Colon (tissue), 2 donors: ENCODE measurements around the gene ZSCAN21.

Experiments used
- FAIRE-seq: peaks from 2 replicates; lab custom pipeline; 2012; peaks lifted over from hg19 to GRCh38; lab: Jason Lieb, UNC
- donor health status: control.
- donor health status: control.

The ZSCAN21 gene

DNA sequence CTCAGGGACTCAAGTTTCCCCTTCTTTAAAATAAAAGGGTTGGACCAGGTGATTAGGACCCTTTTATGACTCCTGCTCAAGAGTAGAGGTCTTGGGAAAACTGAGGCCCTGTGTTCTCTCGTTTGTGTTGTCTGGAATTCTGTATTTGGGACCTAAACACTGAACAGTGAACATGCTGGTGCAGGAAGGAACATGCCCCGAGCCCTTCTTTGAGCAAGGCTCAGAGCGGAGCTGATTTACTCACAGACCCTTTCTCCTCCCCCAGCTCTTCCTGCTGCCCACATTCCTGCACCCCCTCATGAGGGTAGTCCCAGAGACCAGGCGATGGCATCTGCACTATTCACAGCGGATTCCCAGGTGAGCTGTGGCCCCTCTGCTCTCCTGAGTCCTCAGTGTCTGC is 20.0 kb upstream of the ZSCAN21 start:
- FAIRE-seq, result no peak

DNA sequence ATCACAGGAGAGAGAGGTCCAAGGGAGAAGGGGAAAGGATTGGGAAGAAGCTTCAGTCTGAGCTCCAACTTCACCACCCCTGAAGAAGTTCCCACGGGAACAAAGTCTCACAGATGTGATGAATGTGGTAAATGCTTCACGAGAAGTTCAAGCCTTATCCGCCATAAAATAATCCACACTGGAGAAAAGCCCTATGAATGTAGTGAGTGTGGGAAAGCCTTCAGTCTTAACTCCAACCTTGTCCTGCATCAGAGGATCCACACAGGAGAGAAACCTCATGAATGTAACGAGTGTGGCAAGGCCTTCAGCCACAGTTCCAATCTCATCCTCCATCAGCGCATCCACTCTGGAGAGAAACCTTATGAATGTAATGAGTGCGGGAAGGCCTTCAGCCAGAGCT is 16.0 kb upstream of the ZSCAN21 start:
- FAIRE-seq, result no peak

DNA sequence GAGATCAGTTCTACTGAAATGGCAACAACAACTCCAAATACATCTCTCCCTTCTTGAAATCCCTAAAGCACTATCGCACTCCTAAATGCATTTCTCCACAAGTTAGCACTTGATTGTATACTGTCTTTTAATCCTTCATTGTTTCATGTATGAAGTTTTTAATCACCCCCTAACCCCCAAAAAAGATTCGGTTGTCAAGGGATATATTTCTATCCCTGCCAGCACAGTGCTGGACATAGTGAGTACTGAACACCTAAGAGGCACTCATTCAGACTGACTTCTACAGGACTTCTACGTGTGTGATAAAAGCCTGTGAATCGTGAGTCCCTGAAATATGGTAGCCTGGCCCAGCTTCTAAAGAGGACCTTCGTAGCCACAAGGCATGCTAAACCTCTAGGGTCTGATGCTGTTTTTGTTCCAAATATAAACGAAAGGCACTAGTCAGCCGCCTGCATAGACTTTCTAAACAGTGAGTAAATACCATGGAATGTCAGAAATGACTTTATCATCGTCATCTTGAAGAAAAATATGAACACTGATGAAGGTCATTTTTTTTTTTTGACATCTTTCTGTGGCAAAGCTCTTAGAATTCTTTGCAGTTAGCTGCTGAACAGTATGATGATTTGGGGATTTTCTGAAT is 14.6 kb upstream of the ZSCAN21 start:
- no peak for FAIRE-seq

DNA sequence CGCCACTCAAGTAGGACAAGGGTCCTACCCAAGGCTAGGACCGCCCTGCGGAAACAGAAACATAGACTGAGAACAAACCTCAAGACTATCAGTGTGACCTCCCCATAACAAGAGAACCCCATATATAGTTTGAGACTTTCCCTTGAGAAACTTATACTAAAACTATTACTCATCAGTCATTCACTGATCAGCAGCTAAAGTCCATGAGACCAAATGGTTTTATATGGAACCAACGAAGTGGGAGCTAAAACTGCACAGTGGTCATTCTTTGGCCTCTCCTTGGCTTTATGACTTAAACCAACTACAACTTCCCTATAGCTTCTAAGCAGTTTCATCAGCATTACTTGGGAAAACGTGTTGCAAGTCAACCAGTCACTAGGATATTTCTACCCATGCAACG is 13.7 kb upstream of the ZSCAN21 start:
- FAIRE-seq, result no peak

DNA sequence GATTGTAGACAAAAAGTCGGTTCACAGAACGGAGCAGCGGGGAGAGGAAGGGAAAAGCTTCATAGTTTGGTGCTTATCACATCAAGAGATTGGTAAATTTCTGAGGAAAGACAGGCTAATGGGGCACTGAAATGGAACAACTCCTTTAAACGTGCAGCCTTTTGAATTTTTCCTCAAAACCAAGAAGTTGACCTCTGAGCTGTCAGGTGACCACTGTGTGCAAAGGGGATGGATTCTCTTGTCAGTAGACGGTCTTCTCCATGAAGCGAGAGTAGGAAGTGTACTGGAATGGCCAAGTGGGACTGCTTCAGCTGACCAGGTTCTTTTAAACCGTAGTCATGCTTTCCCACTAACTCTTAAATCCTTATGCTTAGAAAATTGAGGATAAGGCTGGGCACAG is 11.2 kb upstream of the ZSCAN21 start:
- no peak for FAIRE-seq

DNA sequence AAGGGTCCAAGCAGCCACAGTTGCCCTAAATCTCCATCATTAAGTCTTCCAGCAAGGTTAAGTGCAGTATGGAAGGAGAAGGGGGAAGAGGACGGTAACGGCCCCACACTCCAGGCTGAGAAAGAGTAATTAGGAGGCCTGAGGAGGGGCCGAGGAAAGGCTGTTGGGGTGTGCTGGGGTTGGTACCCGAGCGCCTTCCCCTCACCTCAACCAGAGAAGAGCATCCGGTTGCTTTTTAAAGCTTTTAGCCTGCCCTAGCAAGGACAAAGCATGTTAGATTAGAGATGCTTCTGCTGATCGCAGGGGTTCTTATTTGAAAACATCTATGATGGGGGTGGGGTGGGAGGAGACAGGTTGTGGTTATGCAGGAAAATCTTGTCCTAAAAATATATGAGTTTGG is 9.0 kb upstream of the ZSCAN21 start:
- no peak for FAIRE-seq

DNA sequence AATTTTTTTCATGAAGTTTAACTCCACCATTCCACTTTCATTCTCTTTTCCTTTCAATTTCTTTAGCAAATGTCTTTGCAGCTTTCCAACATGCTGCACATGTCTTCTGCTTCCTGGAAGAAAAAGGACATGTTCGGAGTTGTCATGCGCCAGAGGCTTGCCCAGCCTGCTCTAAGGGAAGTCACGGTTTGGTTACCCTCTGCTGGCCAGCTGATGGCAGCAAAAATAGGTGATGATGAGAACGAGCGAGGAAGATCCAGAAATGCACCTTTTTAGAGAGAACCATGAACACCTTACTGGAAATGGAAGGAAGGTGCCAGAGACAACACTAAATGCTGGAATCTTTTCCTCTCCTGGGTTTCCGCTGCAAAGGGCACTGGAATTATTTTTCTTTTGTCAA is 4.9 kb upstream of the ZSCAN21 start:
- FAIRE-seq, result no peak

DNA sequence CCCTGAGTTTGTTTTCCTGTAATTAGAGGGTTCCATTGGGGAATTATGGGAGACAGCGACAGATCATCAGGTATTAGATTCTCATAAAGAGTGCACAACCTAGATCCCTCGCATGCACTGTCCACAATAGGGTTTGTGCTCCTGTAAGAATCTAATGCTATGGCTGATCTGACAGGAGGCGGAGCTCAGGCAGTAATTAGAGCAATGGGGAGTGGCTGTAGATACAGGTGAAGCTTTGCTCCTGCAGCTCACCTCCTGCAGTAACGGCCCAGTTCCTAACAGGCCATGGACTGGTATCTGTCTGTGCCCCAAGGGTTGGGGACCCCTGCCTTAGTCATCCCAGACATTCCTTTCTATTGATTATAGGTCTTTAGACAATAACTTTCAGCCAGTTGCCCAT is 894 bp upstream of the ZSCAN21 start:
- FAIRE-seq, result no peak

DNA sequence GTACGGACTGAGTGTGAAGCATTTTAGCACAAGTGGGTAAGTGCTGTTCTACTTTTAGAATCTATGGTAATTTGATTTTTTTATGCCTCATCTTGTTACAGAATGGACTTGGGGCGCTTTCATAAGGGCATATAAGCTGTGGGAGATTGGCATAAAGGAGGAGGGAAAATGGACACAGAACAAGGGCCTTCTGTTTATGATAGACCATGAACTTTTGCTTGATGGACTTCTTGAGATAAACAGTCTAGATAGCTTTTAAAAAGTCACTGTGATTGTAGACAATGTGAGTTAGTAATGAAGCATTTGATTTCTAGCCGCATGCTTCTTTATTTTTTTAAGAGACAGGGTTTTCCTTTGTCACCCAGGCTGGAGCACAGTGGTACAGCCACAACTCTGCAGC is 2.0 kb downstream of the ZSCAN21 start:
- FAIRE-seq, result no peak

DNA sequence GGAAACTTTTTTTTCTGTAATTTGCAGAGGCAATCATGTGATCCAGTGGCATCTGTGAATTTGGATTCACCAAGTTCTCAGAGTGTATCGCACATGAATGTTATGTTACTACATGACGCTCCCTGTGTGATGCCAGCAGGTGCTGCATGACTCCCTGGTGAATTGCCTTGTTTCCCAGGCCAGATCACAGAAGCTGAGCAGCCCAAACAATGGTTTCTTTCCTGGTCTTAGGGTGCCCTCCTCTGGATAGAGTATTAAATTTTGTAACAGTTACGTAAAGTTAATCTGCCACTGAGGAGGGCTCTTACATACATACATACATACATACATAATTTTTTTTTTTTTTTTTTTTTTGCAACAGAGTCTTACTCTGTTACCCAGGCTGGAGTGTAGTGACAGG is 3.6 kb downstream of the ZSCAN21 start:
- FAIRE-seq, result no peak

DNA sequence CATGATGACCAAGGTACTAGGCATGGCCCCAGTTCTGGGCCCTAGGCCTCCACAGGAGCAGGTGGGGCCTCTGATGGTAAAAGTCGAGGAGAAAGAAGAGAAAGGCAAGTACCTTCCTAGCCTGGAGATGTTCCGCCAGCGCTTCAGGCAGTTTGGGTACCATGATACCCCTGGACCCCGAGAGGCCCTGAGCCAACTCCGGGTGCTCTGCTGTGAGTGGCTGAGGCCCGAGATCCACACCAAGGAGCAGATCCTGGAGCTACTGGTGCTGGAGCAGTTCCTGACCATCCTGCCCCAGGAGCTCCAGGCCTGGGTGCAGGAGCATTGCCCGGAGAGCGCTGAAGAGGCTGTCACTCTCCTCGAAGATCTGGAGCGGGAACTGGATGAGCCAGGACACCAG is 7.4 kb downstream of the ZSCAN21 start:
- FAIRE-seq, result no peak

DNA sequence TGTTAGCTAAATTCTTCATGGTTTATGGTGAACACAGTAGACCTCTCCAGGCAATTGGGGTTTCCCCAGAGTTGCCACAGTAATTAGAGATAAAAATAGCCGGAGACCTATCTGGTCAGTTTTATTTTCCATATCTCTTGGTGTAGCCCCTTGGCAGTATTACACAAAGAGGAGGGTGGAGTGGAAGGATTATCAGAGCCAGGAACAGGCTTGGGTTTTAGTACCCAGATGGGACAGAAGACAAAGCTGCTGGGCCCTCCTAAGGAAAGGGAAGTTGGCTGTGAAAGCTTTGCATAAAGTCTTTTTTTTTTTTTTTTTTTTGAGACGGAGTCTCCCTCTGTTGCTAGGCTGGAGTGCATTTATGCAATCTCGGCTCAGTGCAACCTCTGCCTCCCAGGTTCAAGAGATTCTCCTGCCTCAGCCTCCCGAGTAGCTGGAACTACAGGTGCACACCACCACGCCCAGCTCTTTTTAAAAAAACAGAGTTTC is 9.7 kb downstream of the ZSCAN21 start:
- no peak for FAIRE-seq

DNA sequence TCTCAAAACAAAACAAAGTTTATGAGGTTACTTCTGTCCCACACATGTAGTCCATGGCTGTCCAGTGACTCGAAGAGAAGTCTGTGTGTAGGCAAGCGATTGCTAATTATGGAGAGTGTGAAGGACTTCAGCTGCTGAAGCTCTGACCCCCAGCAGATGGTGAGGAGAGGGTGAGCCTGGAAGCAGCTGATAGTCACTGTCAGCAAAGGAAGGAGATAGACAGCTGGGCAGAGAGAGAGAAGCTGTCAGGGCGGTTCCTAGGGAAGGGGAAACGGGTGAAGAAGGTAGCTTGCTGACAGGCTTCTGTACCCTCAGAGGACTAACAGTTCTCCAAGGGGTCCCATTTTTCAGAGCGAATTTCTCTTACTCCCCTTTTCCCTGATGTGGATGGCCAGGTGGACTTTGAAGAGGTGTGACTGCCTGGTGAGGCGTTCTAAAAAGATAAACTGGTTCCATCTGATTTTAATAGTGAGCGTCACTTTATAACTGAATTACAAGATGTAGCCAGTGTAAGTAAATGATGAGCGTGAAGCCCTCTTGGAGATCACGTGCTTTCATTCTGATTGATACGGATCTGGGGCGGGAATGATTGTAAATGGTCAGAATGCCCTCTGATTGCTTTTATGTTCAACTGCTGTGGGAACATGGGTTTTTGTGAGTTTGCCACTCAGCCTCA is 12.1 kb downstream of the ZSCAN21 start:
- FAIRE-seq, result no peak

DNA sequence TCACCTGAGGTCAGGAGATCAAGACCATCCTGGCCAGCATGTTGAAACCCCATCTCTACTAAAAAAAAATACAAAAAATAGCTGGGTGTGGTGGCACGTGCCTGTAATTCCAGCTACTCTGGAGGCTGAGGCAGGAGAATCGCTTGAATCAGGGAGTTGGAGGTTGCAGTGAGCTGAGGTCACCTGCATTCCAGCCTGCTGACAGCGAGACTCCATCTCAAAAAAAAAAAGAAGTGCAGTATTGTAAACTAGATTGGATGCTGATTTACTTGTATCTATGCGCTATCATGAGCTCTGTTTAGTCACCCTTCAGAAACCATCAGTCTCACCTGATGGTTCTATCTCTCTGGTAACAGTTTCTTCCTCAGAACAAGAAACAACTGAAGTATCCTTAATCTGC is 13.8 kb downstream of the ZSCAN21 start:
- no peak for FAIRE-seq

DNA sequence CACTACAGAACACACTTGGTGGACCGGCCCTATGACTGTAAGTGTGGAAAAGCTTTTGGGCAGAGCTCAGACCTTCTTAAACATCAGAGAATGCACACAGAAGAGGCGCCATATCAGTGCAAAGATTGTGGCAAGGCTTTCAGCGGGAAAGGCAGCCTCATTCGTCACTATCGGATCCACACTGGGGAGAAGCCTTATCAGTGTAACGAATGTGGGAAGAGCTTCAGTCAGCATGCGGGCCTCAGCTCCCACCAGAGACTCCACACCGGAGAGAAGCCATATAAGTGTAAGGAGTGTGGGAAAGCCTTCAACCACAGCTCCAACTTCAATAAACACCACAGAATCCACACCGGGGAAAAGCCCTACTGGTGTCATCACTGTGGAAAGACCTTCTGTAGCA is 14.6 kb downstream of the ZSCAN21 start:
- FAIRE-seq, result no peak

DNA sequence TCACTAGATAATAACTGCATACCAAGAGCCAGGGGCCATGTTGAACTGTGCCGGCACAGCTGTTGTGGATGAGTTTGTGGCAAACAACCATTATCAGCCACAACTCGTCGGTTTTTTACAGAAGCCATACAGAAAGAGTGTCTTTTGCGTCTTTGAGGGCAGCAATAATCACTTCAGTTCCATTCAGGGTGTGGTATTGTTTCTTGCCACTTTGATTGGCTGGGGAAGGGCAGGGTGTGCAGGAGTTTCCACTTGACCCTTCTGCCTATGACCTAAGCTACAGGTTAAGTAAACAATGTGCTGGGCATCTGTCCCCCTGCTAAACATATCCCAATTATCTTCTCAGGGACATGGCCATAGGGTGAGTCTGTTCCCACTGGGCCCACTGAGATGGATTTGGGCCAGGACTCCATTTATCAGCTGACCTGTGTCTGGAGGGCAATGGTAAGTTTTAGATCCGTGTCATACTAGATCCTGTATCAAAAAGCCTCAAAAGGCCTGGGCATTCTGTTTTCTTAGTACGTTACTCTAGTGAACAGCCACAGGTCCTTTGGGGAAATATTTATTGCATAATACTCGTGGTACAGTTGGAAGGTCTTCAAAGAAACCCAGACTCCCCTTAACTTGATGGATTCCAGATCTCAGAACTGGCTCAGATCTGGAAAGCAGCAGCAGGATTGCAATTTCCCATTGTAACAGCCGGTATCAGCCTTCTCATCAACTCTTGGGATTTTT is 16.0 kb downstream of the ZSCAN21 start:
- FAIRE-seq, result no peak

DNA sequence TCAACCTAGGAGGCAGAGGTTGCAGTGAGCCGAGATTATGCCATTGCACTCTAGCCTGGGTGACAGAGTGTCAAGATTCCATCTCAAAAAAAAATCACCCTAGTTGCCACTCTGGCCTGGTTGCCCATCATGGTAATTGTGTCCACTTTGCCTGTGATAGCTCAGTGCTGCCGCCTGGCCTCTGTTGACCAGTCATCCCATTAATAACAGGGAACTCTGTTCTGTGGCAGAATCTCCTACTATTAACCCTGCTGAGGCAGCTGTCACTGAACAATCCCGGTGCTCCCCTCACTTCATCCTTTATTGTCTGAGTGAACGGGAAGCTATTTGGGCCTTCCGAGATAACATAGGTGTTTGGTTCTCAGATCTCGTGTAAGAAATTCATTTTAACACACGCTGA is 17.4 kb downstream of the ZSCAN21 start:
- no peak for FAIRE-seq

DNA sequence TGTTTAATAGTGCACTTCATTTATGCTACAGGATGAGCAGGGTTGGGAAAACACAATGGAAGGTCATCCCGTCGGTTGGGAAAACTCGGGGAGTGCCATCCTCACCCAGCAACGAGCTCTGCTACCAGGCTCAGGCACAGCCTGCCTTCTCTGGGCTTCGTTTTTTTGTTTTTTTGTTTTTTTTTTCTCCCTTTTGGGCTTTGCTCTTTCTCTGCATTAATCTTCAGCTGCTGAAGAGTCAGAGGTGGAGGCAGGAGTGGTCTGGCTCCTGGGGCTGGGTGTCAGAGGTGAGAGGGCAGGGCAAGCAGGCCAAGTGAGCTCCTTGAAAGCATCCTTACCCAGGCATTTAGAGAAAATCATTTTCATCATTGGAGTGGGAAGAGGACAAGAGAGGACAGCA is 20.4 kb downstream of the ZSCAN21 start:
- no peak for FAIRE-seq

DNA sequence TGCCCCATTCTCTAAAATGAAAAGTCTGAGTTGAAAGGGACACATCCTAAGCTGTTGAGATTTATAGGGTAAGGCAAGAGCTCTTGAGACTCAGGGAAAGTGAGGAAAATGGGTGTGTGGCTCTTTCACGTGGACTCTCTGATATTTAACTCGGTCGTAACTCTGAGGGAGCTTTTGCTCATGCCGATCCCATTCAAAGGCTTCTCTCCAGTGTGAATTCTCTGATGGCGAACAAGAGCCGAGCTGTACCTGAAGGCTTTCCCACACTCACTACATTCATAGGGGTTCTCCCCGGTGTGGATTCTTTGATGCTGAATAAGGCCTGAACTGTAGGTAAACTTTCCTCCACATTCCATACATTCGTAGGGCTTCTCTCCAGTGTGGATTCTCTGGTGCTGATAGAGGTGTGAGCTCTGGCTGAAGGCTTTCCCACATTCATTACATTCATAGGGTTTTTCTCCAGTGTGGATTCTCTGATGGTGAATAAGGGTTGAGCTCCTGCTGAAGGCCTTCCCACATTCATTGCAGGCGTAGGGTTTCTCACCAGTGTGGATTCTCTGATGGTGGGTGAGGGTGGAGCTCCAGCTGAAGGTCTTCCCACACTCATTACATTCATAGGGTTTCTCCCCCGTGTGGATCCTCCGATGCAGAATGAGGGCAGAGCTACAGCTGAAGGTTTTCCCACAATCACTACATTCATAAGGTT is 21.6 kb downstream of the ZSCAN21 start:
- FAIRE-seq, result no peak

DNA sequence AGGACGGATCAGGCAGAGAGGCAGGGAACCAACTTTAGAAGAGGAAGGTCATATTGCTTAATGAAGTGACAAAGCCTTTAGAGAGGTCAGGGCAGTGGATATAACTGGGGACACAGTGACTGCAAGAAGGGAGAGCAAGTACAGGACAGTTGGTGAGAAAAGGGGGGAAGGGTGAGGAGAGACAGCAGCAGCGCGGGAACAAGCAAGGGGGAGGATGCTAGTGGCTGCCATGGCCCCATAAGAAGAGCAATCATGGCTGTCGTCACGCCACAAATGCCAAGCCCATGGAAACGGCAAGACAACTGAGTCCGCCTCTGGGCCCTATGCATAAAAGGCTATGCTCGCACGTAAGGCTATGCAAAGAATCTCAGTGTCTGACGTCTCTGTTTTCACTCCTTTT is 22.9 kb downstream of the ZSCAN21 start:
- no peak for FAIRE-seq

DNA sequence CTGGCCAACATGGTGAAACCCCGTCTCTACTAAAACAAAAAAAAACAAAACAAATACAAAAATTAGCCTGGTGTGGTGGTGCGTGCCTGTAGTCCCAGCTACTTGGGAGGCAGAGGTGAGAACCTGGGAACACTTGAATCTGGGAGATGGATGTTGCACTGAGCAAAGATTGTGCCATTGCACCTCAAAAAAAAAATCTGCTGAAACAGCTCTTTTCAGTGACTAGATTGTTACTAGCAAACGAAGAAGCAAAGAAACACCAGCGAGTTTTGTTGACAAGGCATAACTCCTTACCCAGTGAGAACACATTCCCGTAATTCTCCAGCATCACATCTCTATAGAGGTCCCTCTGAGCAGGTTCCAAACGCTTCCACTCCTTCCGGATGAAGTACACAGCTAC is 25.3 kb downstream of the ZSCAN21 start:
- no peak for FAIRE-seq

DNA sequence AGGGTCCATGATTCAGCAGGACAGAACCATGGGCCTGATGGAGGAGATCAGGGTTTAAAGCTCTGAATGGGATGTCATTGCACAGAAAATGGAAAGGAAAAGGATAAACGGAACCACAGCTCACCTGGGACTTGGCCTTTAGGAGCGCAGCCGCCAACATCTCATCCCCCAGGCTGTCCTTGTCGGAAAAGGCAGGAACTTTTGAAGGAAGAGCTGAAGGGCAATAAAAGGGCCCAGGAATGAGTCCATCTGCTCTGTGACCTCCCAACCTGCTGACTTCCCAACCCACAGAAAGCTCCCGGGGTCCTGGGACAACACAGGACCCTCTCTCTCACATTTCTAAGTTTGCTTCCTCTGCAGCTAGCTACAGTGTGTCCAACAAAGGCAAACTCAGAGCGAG is 25.8 kb downstream of the ZSCAN21 start:
- FAIRE-seq, result no peak

DNA sequence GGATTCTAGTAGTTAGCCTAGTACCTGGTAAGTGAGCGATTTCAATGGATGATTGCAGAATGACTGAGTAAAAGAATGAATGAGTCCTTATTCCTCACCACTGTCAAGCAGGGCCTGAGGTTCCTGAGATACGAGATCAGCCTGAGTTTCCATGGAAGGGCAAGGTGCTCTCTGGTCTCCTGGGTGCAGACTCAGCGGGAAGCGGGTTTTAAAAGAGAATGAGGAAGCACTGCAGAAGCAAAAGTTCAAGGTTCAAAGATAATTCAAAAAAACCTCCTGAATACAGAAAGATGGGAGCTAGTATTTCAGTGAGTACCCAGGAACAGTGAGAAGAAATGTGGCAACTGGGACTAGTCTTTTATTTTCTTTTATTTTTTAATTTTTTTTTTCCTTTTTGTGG is 27.6 kb downstream of the ZSCAN21 start:
- no peak for FAIRE-seq
